H9 (cell line): Measurements from ENCODE around the gene ARHGAP15. TPM values are rescaled to one million over a fixed set of nuclear protein-coding genes. Genes with fewer than 3 reads are reported as not detected.

Source experiments
- DNase-seq: peaks from one replicate; pipeline ENCODE4 v3.0.0-alpha.2; 2017
- H2AFZ ChIP-seq: one replicate; pipeline ENCODE4 v1.6.1; 2013; ENCODE audit warnings: mild to moderate bottlenecking, low read length, control low read depth, moderate library complexity
- H2AK5ac ChIP-seq: 2 replicates; pipeline ENCODE4 v1.6.1; 2013; ENCODE audit warnings: low read length, control low read depth, mixed read lengths; ENCODE audit not compliant: insufficient read length
- H2BK120ac ChIP-seq: one replicate; pipeline ENCODE4 v1.6.1; 2013; ENCODE audit warnings: low read depth, mild to moderate bottlenecking, low read length, control low read depth, inconsistent platforms; ENCODE audit not compliant: poor library complexity, severe bottlenecking
- H2BK12ac ChIP-seq: 2 replicates; pipeline ENCODE4 v1.6.1; 2013; ENCODE audit warnings: low read length, control low read depth, mixed read lengths, low read depth; ENCODE audit not compliant: insufficient read length
- H2BK15ac ChIP-seq: 2 replicates; pipeline ENCODE4 v1.6.1; 2013; ENCODE audit warnings: low read depth, low read length, control low read depth
- H2BK20ac ChIP-seq: one replicate; pipeline ENCODE4 v1.6.1; 2013; ENCODE audit warnings: low read depth, mild to moderate bottlenecking, low read length, control low read depth, inconsistent platforms; ENCODE audit not compliant: poor library complexity, severe bottlenecking
- H2BK5ac ChIP-seq: 2 replicates; pipeline ENCODE4 v1.6.1; 2013; ENCODE audit warnings: low read length, control low read depth, mixed read lengths; ENCODE audit not compliant: insufficient read length
- H3K14ac ChIP-seq: 2 replicates; pipeline ENCODE4 v1.6.1; 2013; ENCODE audit warnings: low read length, control low read depth; ENCODE audit not compliant: insufficient read depth
- H3K18ac ChIP-seq: 2 replicates; pipeline ENCODE4 v1.6.1; 2013; ENCODE audit warnings: low read depth, mild to moderate bottlenecking, mixed read lengths, low read length, control low read depth; ENCODE audit not compliant: insufficient read length
- H3K23ac ChIP-seq: 2 replicates; pipeline ENCODE4 v1.6.1; 2013; ENCODE audit warnings: low read length, control low read depth, mixed read lengths, low read depth; ENCODE audit not compliant: insufficient read length
- H3K23me2 ChIP-seq: 2 replicates; pipeline ENCODE4 v1.6.1; 2013; ENCODE audit warnings: low read depth, mild to moderate bottlenecking, mixed read lengths, low read length, control low read depth; ENCODE audit not compliant: insufficient read length, poor library complexity, severe bottlenecking
- H3K27ac ChIP-seq: 2 replicates; pipeline ENCODE4 v1.5.1; 2013; ENCODE audit warnings: low read length, control low read depth, mixed read lengths, low read depth; ENCODE audit not compliant: insufficient read length
- H3K27me3 ChIP-seq: 2 replicates; pipeline ENCODE4 v1.6.1; 2013; ENCODE audit warnings: low read length, control low read depth, inconsistent platforms; ENCODE audit not compliant: insufficient read depth
- H3K4ac ChIP-seq: 2 replicates; pipeline ENCODE4 v1.6.1; 2013; ENCODE audit warnings: low read depth, mild to moderate bottlenecking, control low read depth, inconsistent platforms, low read length, moderate library complexity
- H3K4me1 ChIP-seq: 2 replicates; pipeline ENCODE4 v1.6.1; 2013; ENCODE audit warnings: low read length, control low read depth, inconsistent platforms; ENCODE audit not compliant: insufficient read depth
- H3K4me2 ChIP-seq: 2 replicates; pipeline ENCODE4 v1.6.1; 2013; ENCODE audit warnings: low read length, control low read depth, mixed read lengths; ENCODE audit not compliant: insufficient read length, insufficient read depth
- H3K56ac ChIP-seq: 2 replicates; pipeline ENCODE4 v1.6.1; 2013; ENCODE audit warnings: low read depth, mild to moderate bottlenecking, mixed read lengths, low read length, control low read depth; ENCODE audit not compliant: insufficient read length
- H3K79me1 ChIP-seq: 2 replicates; pipeline ENCODE4 v1.6.1; 2013; ENCODE audit warnings: low read depth, mild to moderate bottlenecking, moderate library complexity, low read length, control low read depth, inconsistent platforms; ENCODE audit not compliant: insufficient read depth, poor library complexity, severe bottlenecking
- H3K79me2 ChIP-seq: 2 replicates; pipeline ENCODE4 v1.6.1; 2013; ENCODE audit warnings: low read length, control low read depth, inconsistent platforms; ENCODE audit not compliant: insufficient read depth
- H3K9ac ChIP-seq: 2 replicates; pipeline ENCODE4 v1.6.1; 2013; ENCODE audit warnings: low read length, control low read depth, mixed read lengths; ENCODE audit not compliant: insufficient read length; ENCODE audit errors: extremely low read depth
- H3K9me3 ChIP-seq: one replicate; pipeline ENCODE4 v1.6.1; 2013; ENCODE audit warnings: low read depth, low read length, inconsistent platforms; ENCODE audit not compliant: control insufficient read depth
- H3T11ph ChIP-seq: one replicate; pipeline ENCODE4 v1.6.1; 2013; ENCODE audit warnings: mild to moderate bottlenecking, low read length, control low read depth, inconsistent platforms
- H4K20me1 ChIP-seq: one replicate; pipeline ENCODE4 v1.6.1; 2013; ENCODE audit not compliant: control insufficient read depth, insufficient read length, insufficient read depth
- H4K5ac ChIP-seq: 2 replicates; pipeline ENCODE4 v1.6.1; 2013; ENCODE audit warnings: low read depth, mild to moderate bottlenecking, mixed read lengths, low read length, control low read depth; ENCODE audit not compliant: insufficient read length
- H4K8ac ChIP-seq: replicated peaks from 2 replicates; pipeline ENCODE4 v1.6.1; 2013; ENCODE audit warnings: low read length, control low read depth, mixed read lengths, low read depth; ENCODE audit not compliant: insufficient read length
- H4K91ac ChIP-seq: 2 replicates; pipeline ENCODE4 v1.6.1; 2013; ENCODE audit warnings: low read depth, mild to moderate bottlenecking, moderate library complexity, mixed read lengths, low read length, control low read depth; ENCODE audit not compliant: insufficient read length
- H3K27ac Mint-ChIP-seq, 3 experiments: 2 replicates in 2 of 3; 3 replicates in 1 of 3; pipeline ENCODE4 v1.8.0; 2020 to 2021; ENCODE audit warnings: mixed read lengths in 3 of 3, mild to moderate bottlenecking in 1 of 3, moderate library complexity in 1 of 3
- H3K27me3 Mint-ChIP-seq: 2 replicates; pipeline ENCODE4 v1.8.0; 2021; ENCODE audit warnings: low read depth, mild to moderate bottlenecking, moderate library complexity, mixed read lengths
- H3K36me3 Mint-ChIP-seq, 3 experiments: 2 replicates in 2 of 3; 3 replicates in 1 of 3; pipeline ENCODE4 v1.8.0; 2020 to 2021; ENCODE audit warnings: low read depth in 3 of 3, mixed read lengths in 3 of 3; ENCODE audit not compliant: insufficient read depth in 1 of 3
- H3K4me1 Mint-ChIP-seq, 2 experiments: 2 replicates each; pipeline ENCODE4 v1.8.0; 2020; ENCODE audit warnings: mixed read lengths in 2 of 2
- H3K4me3 Mint-ChIP-seq, 2 experiments: 2 replicates in 1 of 2; 3 replicates in 1 of 2; pipeline ENCODE4 v1.8.0; 2020 to 2021; ENCODE audit warnings: mild to moderate bottlenecking in 2 of 2, mixed read lengths in 2 of 2, moderate library complexity in 1 of 2
- H3K9me3 Mint-ChIP-seq, 2 experiments: 2 replicates in 1 of 2; 3 replicates in 1 of 2; pipeline ENCODE4 v1.8.0; 2020; ENCODE audit warnings: mild to moderate bottlenecking in 2 of 2, mixed read lengths in 2 of 2, moderate library complexity in 1 of 2
- CTCF ChIP-seq: fragments of 200-600 bp; sonication (generic); conservative IDR thresholded peaks from 3 replicates; pipeline ENCODE4 v1.8.0; 2021; ENCODE audit warnings: antibody characterized with exemption, mild to moderate bottlenecking
- WGBS: extraction: QIAGEN DNeasy Blood & Tissue Kit; methylation state at CpG from one replicate; pipeline ENCODE4 v1.1.7; 2013; ENCODE audit warnings: missing lambda C conversion rate, low lambda C conversion rate, mixed read lengths; ENCODE audit not compliant: insufficient read length; ENCODE audit errors: extremely low coverage; 5-methylcytosine and 5-hydroxymethylcytosine counted together
- total RNA-seq: library from RNA; stranded (reverse); gene quantifications from 2 replicates; pipeline ENCODE4 v1.2.1, GENCODE V29; 2021

ARHGAP15 gene
- total RNA-seq, 1 experiment from 2014 or later = not detected

DNA sequence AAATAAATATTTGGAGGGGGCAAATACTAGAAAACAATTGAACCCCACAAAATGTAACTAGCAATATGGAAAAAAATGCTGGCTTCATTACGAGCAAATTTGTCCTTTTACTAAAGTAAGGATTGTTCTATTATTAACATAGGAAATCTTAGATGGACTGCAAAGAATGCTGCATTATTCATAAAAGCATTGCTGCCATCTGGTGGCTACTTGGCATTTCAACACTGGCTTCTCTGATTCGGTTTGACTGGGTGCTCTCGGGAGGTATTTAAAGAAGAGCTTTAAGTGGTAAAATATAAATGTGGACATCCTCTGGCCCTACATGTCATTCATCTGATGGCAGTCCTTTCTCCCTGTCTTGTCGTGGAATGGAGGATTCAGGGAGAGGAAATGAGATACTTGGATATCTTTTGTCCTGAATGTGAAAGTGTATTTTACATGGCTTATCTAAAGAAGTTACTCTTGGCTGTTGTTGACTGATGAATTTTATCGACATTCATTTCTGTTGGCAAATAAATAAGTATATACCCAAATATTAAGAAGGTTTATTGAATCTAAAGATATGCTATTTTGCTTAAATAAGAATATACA, 130.2 kb downstream of the ARHGAP15 start:
- no peak overlapping the region for H2AK5ac ChIP-seq
- no peak overlapping the region for H3K27ac ChIP-seq
- no peak overlapping the region for H3K23ac ChIP-seq
- Mint-ChIP-seq H3K27ac (no peak overlapping the region), H3K4me3 (no peak overlapping the region), H3K36me3 (no peaks in the 10 kb centered on the region), H3K4me1 (peaks cover 8 to 14% of the 10 kb centered on the region in 2 experiments), H3K9me3 (no peaks in the 10 kb centered on the region), H3K27me3 (no peaks in the 10 kb centered on the region)
- no peaks in the 10 kb centered on the region; the same call in 1 of the 2 replicates for H3K4me1 ChIP-seq
- no peaks in the 10 kb centered on the region for H3K79me1 ChIP-seq
- H4K8ac ChIP-seq = no peak overlapping the region
- no peak overlapping the region for H2AFZ ChIP-seq
- no peak overlapping the region for H2BK12ac ChIP-seq
- no peaks in the 10 kb centered on the region for H4K20me1 ChIP-seq
- no peaks in the 10 kb centered on the region for H3K79me2 ChIP-seq
- no peak overlapping the region for H2BK5ac ChIP-seq
- H3T11ph ChIP-seq = no peak overlapping the region
- H2BK15ac ChIP-seq = no peak overlapping the region
- no peak overlapping the region for H3K4me2 ChIP-seq
- no peak overlapping the region for H3K4ac ChIP-seq
- no peaks in the 10 kb centered on the region for H3K27me3 ChIP-seq
- H3K9me3 ChIP-seq = no peaks in the 10 kb centered on the region
- no peak overlapping the region for H3K14ac ChIP-seq
- H4K91ac ChIP-seq = no peak overlapping the region
- no peak overlapping the region for H2BK20ac ChIP-seq
- TF ChIP-seq CTCF = peak; percentile 88
- whole genome bisulfite sequencing = no CpG with 5 or more reads among the region's 5 CpGs
- H4K5ac ChIP-seq = no peak overlapping the region
- peak; percentile 50 for DNase-seq
- H3K23me2 ChIP-seq = no peaks in the 10 kb centered on the region
- H3K9ac ChIP-seq = no peak overlapping the region
- H2BK120ac ChIP-seq = no peak overlapping the region
- no peak overlapping the region for H3K56ac ChIP-seq
- H3K18ac ChIP-seq = no peak overlapping the region
